ENCODE measurements around the gene TAGLN2.
A peak's percentile ranks its signal among the peaks of the same experiment; 100 is the strongest.

The TAGLN2 gene

GRCh38 chr1:159918352-159919200 is 6.7 kb downstream of the TAGLN2 start:
- TF ChIP-seq PAX5 (IDR thresholded peaks at IDR 0.05; ENCODE audit: insufficient read depth, low read length, severe bottlenecking) (no peak), POLR2A (IDR thresholded peaks at IDR 0.05; ENCODE audit: low read depth, low read length) (no peak), TAF1 (IDR thresholded peaks at IDR 0.05; ENCODE audit: low read depth, low read length) (no peak)

DNA sequence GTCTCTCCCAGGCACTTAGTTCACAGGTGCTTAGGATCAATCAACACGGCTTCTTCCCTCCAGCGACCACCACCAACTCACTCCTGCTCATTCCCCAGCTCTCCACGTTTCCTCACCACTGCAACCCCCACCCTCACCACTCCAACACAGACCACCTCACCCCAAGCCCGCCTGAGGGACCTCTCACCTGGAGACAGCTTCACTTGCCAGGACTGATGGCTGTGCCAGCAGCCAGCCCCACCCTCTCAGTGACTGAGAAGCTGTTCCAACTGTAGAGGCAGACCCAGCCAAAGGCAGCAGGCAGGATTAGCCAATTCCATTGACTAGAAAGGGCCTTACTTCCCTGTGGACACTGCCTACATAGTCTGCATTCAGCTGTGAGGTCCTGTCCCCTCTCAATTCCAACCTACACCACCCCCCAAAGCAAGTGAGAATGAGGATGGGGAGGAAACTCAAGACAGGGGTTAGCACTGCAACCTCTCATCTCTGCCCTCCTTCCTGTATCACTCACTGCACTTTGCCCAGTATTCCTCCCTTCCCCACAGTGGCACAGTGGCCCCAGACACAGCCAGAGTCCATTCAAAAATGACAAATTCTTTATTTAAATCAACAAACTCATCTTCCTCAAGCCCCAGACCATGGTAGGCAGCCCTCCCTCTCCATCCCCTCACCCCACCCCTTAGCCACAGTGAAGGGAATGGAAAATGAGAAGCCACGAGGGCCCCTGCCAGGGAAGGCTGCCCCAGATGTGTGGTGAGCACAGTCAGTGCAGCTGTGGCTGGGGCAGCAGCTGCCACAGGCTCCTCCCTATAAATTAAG is 7.6 kb downstream of the TAGLN2 start:
- FAIRE-seq (peak; percentile 5), DNase-seq (ENCODE audit: insufficient read length, low spot score) (no peak)
- TF ChIP-seq POLR2AphosphoS5 (IDR thresholded peaks at IDR 0.05; ENCODE audit: low read depth, low read length) (no peak), POLR2A (IDR thresholded peaks at IDR 0.05; ENCODE audit: low read depth, low read length) (peak; percentile 47; the same call in 1 of the 2 replicates), PAX5 (IDR thresholded peaks at IDR 0.05; ENCODE audit: insufficient read depth, low read length, severe bottlenecking) (no peak), SPI1 (IDR thresholded peaks at IDR 0.05; ENCODE audit: low read depth, low read length) (no peak)

More at GRCh38 chr1:159918352-159919200, 6.7 kb downstream of the TAGLN2 start:
- no peak for DNase-seq (ENCODE audit: insufficient read length, low spot score)
- FAIRE-seq: no peak

- FAIRE-seq (no peak), DNase-seq (ENCODE audit: insufficient read length, low spot score) (no peak)
- TF ChIP-seq POLR2AphosphoS5 (IDR thresholded peaks at IDR 0.05; ENCODE audit: low read depth, low read length) (no peak), SPI1 (IDR thresholded peaks at IDR 0.05; ENCODE audit: low read depth, low read length) (no peak), POLR2A (IDR thresholded peaks at IDR 0.05; ENCODE audit: low read depth, low read length) (no peak), POU2F2 (IDR thresholded peaks at IDR 0.05; ENCODE audit: low read depth, low read length) (no peak), TAF1 (IDR thresholded peaks at IDR 0.05; ENCODE audit: low read depth, low read length) (no peak), PAX5 (IDR thresholded peaks at IDR 0.05; ENCODE audit: insufficient read depth, low read length, severe bottlenecking) (no peak)
Observed at GRCh38 chr1:159916242-159917051, 8.9 kb downstream of the TAGLN2 start.

DNA sequence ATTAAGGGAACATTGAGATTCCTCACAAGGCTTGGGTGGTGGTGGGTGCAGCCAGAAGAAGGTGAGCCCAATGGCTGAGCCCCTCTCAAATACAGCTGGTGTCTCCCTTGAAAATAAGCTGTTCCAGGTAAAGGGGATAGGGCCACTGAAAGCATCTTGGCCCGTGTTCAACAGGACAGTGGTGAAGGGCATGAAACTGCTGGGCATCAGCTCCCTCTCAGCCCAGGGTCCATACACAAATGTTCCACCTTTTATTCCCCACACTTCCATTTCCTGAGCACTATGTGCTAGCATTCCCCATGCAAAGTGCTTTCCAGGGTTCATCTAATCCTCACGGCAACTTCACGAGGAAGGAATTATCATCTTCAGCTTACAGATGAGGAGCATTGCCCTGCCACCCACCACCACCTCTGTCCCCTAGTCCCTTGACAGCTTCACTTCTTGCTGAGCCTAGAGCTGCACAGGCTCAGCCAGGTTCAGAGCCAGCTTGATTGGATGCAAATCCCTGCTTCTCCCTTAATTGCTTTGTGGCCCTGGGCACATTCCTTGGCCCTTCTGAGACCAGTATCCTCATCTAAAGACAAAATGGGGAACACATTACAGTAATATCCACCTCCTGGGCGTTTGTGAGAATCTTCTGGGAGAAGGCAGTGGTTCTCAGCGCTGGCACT is 9.6 kb downstream of the TAGLN2 start:
- no peak for DNase-seq (ENCODE audit: insufficient read length, low spot score)
- FAIRE-seq: no peak
- TF ChIP-seq POU2F2 (IDR thresholded peaks at IDR 0.05; ENCODE audit: low read depth, low read length) (0 out of 2 replicates have a peak, but pooled peaks have one; percentile 25), SPI1 (IDR thresholded peaks at IDR 0.05; ENCODE audit: low read depth, low read length) (no peak), PAX5 (IDR thresholded peaks at IDR 0.05; ENCODE audit: insufficient read depth, low read length, severe bottlenecking) (no peak), POLR2A (IDR thresholded peaks at IDR 0.05; ENCODE audit: low read depth, low read length) (peak; percentile 46; the same call in 1 of the 2 replicates), TAF1 (IDR thresholded peaks at IDR 0.05; ENCODE audit: low read depth, low read length) (no peak), POLR2AphosphoS5 (IDR thresholded peaks at IDR 0.05; ENCODE audit: low read depth, low read length) (peak; percentile 81)

DNA sequence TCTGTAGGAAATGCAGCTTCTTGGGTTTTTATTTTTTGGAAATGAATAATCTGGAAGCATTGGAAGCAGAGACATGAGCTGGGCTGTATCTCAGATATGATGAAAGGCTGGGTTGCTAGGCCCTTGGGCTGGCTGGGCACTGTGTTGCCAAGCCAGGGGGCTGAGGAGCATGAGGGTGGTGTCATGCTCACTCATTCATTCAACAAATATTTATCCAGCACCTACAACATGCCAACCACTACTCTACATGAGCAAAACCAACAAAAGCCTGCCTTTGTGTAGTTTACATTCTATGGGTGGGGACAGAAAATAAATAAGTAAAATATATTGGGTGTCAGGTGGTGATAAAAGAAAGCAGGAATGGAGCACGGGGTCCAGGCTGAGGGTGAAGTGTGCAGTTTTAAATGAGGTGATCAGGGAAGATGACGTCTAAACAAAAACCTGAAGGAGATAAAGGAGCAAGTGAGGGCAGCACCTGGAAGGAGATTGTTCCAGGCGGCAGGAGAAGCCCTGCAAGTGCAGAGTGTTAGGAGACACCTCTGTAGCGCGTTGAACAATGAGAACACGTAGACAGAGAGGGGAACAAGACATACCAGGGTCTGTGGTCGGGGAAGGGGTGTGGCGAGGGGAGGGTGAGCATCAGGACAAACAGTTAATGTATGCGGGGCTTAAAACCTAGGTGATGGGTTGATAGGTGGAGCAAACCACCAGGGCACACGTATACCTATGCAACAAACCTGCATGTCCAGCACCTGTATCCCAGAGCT is 10.9 kb downstream of the TAGLN2 start:
- DNase-seq (ENCODE audit: insufficient read length, low spot score) (no peak), FAIRE-seq (no peak)
- no peak for TF ChIP-seq POLR2AphosphoS5 (IDR thresholded peaks at IDR 0.05; ENCODE audit: low read depth, low read length)

DNA sequence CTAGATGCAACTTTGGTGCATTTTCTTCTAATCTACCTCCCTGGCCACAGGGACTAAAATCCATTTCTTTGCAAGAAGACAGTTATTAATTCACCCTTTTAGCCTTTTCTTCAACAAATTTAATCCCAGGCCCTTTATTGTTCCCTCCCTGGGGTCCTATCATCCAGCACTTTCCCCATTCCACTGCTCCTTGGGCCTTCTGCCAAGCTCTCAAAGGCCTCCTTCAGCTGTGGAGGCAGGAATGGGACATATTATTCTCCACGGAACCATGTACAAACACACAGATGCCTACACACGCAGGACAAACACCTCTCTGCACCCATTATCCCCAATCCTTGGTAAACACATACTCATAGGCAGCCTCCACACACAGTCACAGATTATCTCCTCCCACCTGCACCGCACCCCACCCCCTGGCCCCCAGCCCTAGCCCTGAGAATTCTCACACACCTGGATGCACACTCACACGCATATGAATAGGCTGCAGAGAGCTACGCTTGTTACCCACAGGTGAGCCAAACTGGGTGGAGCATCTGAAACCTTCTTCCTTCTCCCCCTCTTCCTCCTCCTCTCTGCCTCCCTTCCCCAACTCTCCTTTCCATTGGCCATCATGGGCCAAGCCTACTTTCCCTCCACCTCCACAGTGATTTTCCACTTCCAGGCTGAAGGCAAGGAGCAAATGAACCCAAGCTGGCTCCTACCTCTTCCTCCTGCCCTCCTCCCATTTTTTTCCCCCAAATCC is 11.7 kb downstream of the TAGLN2 start:
- no peak for FAIRE-seq
- no peak for TF ChIP-seq POU2F2 (IDR thresholded peaks at IDR 0.05; ENCODE audit: low read depth, low read length)
- peak; percentile 52; the same call in 1 of the 2 replicates for TF ChIP-seq POLR2A (IDR thresholded peaks at IDR 0.05; ENCODE audit: low read depth, low read length)
- no peak for TF ChIP-seq SPI1 (IDR thresholded peaks at IDR 0.05; ENCODE audit: low read depth, low read length)
- TF ChIP-seq POLR2AphosphoS5 (IDR thresholded peaks at IDR 0.05; ENCODE audit: low read depth, low read length): peak; percentile 67
- no peak for TF ChIP-seq TAF1 (IDR thresholded peaks at IDR 0.05; ENCODE audit: low read depth, low read length)
- no peak for DNase-seq (ENCODE audit: insufficient read length, low spot score)

- no peak for TF ChIP-seq POLR2AphosphoS5 (IDR thresholded peaks at IDR 0.05; ENCODE audit: low read depth, low read length)
- no peak for TF ChIP-seq TAF1 (IDR thresholded peaks at IDR 0.05; ENCODE audit: low read depth, low read length)
- TF ChIP-seq SPI1 (IDR thresholded peaks at IDR 0.05; ENCODE audit: low read depth, low read length): no peak
- TF ChIP-seq POLR2A (IDR thresholded peaks at IDR 0.05; ENCODE audit: low read depth, low read length): no peak
- TF ChIP-seq POU2F2 (IDR thresholded peaks at IDR 0.05; ENCODE audit: low read depth, low read length): no peak
- FAIRE-seq (peak; percentile 57), DNase-seq (ENCODE audit: insufficient read length, low spot score) (no peak)
Observed at GRCh38 chr1:159911326-159912070, 13.8 kb downstream of the TAGLN2 start.

Data from GM12891 (cell line).